Dendritic cell treated with granulocyte-macrophage colony-stimulating factor and Interleukin-4, amounts not matched to agents 40 ng/mL and 50 ng/mL, for 4 days (primary cell): ENCODE data around the gene ISG15.
"Not testable (repeated sequence)": the region's sequence is repeated elsewhere in the genome, so short reads cannot be mapped to it uniquely, and the experiment has no call there.

Experiments used
- H3K27ac Mint-ChIP-seq: one replicate; pipeline ENCODE4 v1.8.0; 2022; ENCODE audit warnings: mild to moderate bottlenecking, mixed read lengths
- H3K27me3 Mint-ChIP-seq: one replicate; pipeline ENCODE4 v1.8.0; 2022; ENCODE audit warnings: mild to moderate bottlenecking, mixed read lengths
- H3K36me3 Mint-ChIP-seq: one replicate; pipeline ENCODE4 v1.8.0; 2022; ENCODE audit warnings: low read depth, mixed read lengths
- H3K4me1 Mint-ChIP-seq: one replicate; pipeline ENCODE4 v1.8.0; 2022; ENCODE audit warnings: low read depth, mixed read lengths
- H3K4me3 Mint-ChIP-seq: one replicate; pipeline ENCODE4 v1.8.0; 2022; ENCODE audit warnings: mild to moderate bottlenecking, moderate library complexity, mixed read lengths
- H3K9me3 Mint-ChIP-seq: one replicate; pipeline ENCODE4 v1.8.0; 2022; ENCODE audit warnings: mixed read lengths
- intact Hi-C: fragments of 100-400 bp; cut with micrococcal nuclease; formaldehyde crosslinking; loops from one replicate; pipeline ENCODE4 v1.15.0; 2022

ISG15 gene

GRCh38 chr1:980602-981395, 32.5 kb upstream of the ISG15 start:
- no peaks in the 10 kb centered on the region for H3K36me3 Mint-ChIP-seq
- peaks cover 3% of the 10 kb centered on the region for H3K4me1 Mint-ChIP-seq
- peaks cover 52% of the 10 kb centered on the region for H3K27me3 Mint-ChIP-seq
- H3K9me3 Mint-ChIP-seq, result no peaks in the 10 kb centered on the region
- H3K27ac Mint-ChIP-seq, result no peak overlapping the region
- intact Hi-C loops, result no loop called here
- H3K4me3 Mint-ChIP-seq, result no peak overlapping the region

- Mint-ChIP-seq H3K4me1 (no peaks in the 10 kb centered on the region), H3K27ac (no peak overlapping the region), H3K27me3 (peaks cover 56% of the 10 kb centered on the region), H3K36me3 (no peaks in the 10 kb centered on the region), H3K9me3 (no peaks in the 10 kb centered on the region), H3K4me3 (no peak overlapping the region)
- intact Hi-C loops, result no loop called here
Measured at GRCh38 chr1:981491-981954, 31.8 kb upstream of the ISG15 start.

GRCh38 chr1:981955-982558, 31.2 kb upstream of the ISG15 start, which contains the start of gene PERM1:
TSS of gene PERM1 (minus strand) at chr1:982093. CDS start at chr1:981029, 1,064 bp downstream.
- Mint-ChIP-seq H3K27me3 (peaks cover 58% of the 10 kb centered on the region), H3K36me3 (no peaks in the 10 kb centered on the region)

GRCh38 chr1:982765-983436, 30.4 kb upstream of the ISG15 start:
- H3K36me3 Mint-ChIP-seq, result no peaks in the 10 kb centered on the region
- intact Hi-C loops, result no loop called here
- H3K27ac Mint-ChIP-seq, result no peak overlapping the region
- no peaks in the 10 kb centered on the region for H3K4me1 Mint-ChIP-seq
- no peaks in the 10 kb centered on the region for H3K9me3 Mint-ChIP-seq
- peaks cover 65% of the 10 kb centered on the region for H3K27me3 Mint-ChIP-seq
- H3K4me3 Mint-ChIP-seq, result no peak overlapping the region

More at GRCh38 chr1:981955-982558, 31.2 kb upstream of the ISG15 start, which contains the start of gene PERM1:
- intact Hi-C loops, result no loop called here
- Mint-ChIP-seq H3K27ac (no peak within 1 kb of the TSS), H3K4me3 (no peak within 1 kb of the TSS), H3K4me1 (no peaks in the 10 kb centered on the region), H3K9me3 (no peaks in the 10 kb centered on the region)

- H3K9me3 Mint-ChIP-seq, result no peaks in the 10 kb centered on the region
- peaks cover 71% of the 10 kb centered on the region for H3K27me3 Mint-ChIP-seq
- no peaks in the 10 kb centered on the region for H3K36me3 Mint-ChIP-seq
- intact Hi-C loops, result loop anchor here (2.0 kb wide), 1 partner anchor 81 kb away; no protein-coding TSS in a partner anchor
- no peak overlapping the region for H3K27ac Mint-ChIP-seq
- H3K4me1 Mint-ChIP-seq, result no peaks in the 10 kb centered on the region
- H3K4me3 Mint-ChIP-seq, result no peak overlapping the region
Measured at GRCh38 chr1:983798-984475, 29.4 kb upstream of the ISG15 start.

- Mint-ChIP-seq H3K36me3 (no peaks in the 10 kb centered on the region), H3K4me1 (no peaks in the 10 kb centered on the region), H3K27ac (no peak overlapping the region), H3K9me3 (no peaks in the 10 kb centered on the region), H3K27me3 (peaks cover 73% of the 10 kb centered on the region), H3K4me3 (no peak overlapping the region)
- intact Hi-C loops, result loop anchor here (2.0 kb wide), 1 partner anchor 80 kb away; no protein-coding TSS in a partner anchor
Measured at GRCh38 chr1:984476-984814, 28.9 kb upstream of the ISG15 start.

- Mint-ChIP-seq H3K4me3 (no peak overlapping the region), H3K4me1 (no peaks in the 10 kb centered on the region), H3K27ac (no peak overlapping the region), H3K9me3 (no peaks in the 10 kb centered on the region), H3K36me3 (no peaks in the 10 kb centered on the region), H3K27me3 (peaks cover 77% of the 10 kb centered on the region)
- intact Hi-C loops, result loop anchor here (2.0 kb wide), 1 partner anchor 80 kb away; no protein-coding TSS in a partner anchor
Measured at GRCh38 chr1:985126-985525, 28.2 kb upstream of the ISG15 start.

GRCh38 chr1:988061-988460, 25.2 kb upstream of the ISG15 start:
- H3K4me1 Mint-ChIP-seq, result not testable (repeated sequence)

GRCh38 chr1:991275-991674, 22.0 kb upstream of the ISG15 start:
- Mint-ChIP-seq H3K9me3 (peaks cover 13% of the 10 kb centered on the region), H3K27me3 (peaks cover 92% of the 10 kb centered on the region)
- H3K36me3 Mint-ChIP-seq, intact Hi-C loops, H3K4me1 Mint-ChIP-seq, H3K4me3 Mint-ChIP-seq, H3K27ac Mint-ChIP-seq: not testable (repeated sequence)

More at GRCh38 chr1:988061-988460, 25.2 kb upstream of the ISG15 start:
- H3K27ac Mint-ChIP-seq, H3K4me3 Mint-ChIP-seq, H3K36me3 Mint-ChIP-seq, intact Hi-C loops: not testable (repeated sequence)
- peaks cover 85% of the 10 kb centered on the region for H3K27me3 Mint-ChIP-seq
- H3K9me3 Mint-ChIP-seq, result peaks cover 13% of the 10 kb centered on the region

GRCh38 chr1:991895-992294, 21.4 kb upstream of the ISG15 start:
- Mint-ChIP-seq H3K27me3 (peaks cover 90% of the 10 kb centered on the region), H3K36me3 (no peaks in the 10 kb centered on the region), H3K4me1 (no peaks in the 10 kb centered on the region), H3K9me3 (peaks cover 13% of the 10 kb centered on the region), H3K27ac (no peak overlapping the region), H3K4me3 (no peak overlapping the region)
- intact Hi-C loops, result no loop called here

GRCh38 chr1:992362-992761, 20.9 kb upstream of the ISG15 start:
- Mint-ChIP-seq H3K27ac (no peak overlapping the region), H3K4me3 (no peak overlapping the region), H3K27me3 (peaks cover 93% of the 10 kb centered on the region), H3K4me1 (no peaks in the 10 kb centered on the region), H3K9me3 (peaks cover 13% of the 10 kb centered on the region), H3K36me3 (no peaks in the 10 kb centered on the region)
- intact Hi-C loops, result no loop called here

- Mint-ChIP-seq H3K9me3 (peaks cover 13% of the 10 kb centered on the region), H3K4me1 (no peaks in the 10 kb centered on the region), H3K27me3 (peaks cover 93% of the 10 kb centered on the region), H3K36me3 (no peaks in the 10 kb centered on the region), H3K27ac (no peak overlapping the region), H3K4me3 (no peak overlapping the region)
- intact Hi-C loops, result no loop called here
Measured at GRCh38 chr1:993379-993995, 19.8 kb upstream of the ISG15 start.

GRCh38 chr1:994546-994945, 18.8 kb upstream of the ISG15 start:
- H3K4me3 Mint-ChIP-seq, intact Hi-C loops, H3K27ac Mint-ChIP-seq, H3K4me1 Mint-ChIP-seq, H3K36me3 Mint-ChIP-seq: not testable (repeated sequence)
- Mint-ChIP-seq H3K27me3 (peaks cover 86% of the 10 kb centered on the region), H3K9me3 (peaks cover 13% of the 10 kb centered on the region)
